ENCODE measurements around the gene RHOB.

DNA sequence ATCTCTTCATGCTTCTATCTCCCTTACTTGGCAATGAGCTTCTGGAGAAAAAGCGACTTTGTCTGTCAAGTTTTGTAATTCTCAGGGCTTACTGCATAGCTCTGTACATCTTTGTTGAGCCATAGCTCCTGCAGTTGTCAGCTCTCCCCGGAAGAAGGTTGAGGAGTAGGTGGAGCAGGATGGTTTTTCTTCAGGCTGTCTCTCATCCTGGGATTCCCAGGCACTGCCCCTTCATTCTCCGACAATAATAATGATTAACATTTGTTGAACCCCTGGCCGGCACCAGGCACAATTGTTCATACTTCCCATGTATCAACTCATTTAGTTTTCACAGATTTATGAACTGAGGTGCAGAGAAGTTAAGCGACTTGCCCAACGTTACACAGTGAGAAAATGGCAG lies 23.5 kb upstream of the RHOB start:
- TF ChIP-seq POLR2A (IDR thresholded peaks at IDR 0.05; ENCODE audit: low read depth) = no peak
- TF ChIP-seq, protein P1, sequence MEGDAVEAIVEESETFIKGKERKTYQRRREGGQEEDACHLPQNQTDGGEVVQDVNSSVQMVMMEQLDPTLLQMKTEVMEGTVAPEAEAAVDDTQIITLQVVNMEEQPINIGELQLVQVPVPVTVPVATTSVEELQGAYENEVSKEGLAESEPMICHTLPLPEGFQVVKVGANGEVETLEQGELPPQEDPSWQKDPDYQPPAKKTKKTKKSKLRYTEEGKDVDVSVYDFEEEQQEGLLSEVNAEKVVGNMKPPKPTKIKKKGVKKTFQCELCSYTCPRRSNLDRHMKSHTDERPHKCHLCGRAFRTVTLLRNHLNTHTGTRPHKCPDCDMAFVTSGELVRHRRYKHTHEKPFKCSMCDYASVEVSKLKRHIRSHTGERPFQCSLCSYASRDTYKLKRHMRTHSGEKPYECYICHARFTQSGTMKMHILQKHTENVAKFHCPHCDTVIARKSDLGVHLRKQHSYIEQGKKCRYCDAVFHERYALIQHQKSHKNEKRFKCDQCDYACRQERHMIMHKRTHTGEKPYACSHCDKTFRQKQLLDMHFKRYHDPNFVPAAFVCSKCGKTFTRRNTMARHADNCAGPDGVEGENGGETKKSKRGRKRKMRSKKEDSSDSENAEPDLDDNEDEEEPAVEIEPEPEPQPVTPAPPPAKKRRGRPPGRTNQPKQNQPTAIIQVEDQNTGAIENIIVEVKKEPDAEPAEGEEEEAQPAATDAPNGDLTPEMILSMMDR (IDR thresholded peaks at IDR 0.05) = no peak
